Measurements from ENCODE around the gene DPYSL3.
"Not testable (repeated sequence)": the region's sequence is repeated elsewhere in the genome, so short reads cannot be mapped to it uniquely, and the experiment has no call there.

Gene DPYSL3

DNA sequence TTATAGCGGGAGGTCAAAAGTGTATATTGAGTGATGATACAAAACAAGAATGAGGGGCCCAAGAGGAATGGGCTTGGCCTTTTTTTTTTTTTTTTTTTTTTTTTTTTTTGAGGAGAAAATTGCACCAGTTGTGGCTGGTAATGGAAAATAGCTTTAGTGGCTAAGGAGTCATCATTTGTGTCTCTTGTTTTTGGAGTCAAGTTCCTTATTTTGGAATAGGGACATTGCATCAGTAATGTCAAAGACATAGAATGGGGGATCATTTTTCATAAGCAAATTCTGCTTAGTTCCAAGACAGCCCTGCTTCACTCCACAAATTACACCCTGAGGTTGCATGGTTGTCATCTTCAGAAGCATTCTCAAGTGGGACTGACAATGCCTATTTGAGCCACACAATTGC lies 137.7 kb downstream of the DPYSL3 start:
- DNase-seq (ENCODE audit: low read depth in 4 of 4, low spot score in 1 of 4) = no peak

DNA sequence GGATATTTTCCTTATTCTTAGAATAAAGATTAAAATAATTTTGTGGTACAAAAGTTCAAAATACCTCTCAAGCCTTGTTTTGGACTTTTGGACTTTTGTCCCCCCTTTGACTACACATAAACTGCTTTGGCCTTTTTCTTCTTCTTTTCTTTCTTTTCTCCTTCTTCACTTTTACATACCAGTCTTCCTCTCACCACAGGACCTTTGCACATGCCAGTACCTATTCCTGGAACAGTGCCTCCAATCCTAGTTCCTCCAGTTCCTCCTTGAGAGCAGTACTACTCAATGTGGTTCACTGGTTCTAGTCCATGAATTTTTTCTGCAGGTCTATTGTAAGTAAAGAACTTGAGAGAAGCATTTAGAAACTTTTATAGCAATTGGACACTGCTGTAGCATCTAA lies 138.6 kb downstream of the DPYSL3 start:
- DNase-seq (ENCODE audit: low read depth in 4 of 4, low spot score in 1 of 4) = no peak

DNA sequence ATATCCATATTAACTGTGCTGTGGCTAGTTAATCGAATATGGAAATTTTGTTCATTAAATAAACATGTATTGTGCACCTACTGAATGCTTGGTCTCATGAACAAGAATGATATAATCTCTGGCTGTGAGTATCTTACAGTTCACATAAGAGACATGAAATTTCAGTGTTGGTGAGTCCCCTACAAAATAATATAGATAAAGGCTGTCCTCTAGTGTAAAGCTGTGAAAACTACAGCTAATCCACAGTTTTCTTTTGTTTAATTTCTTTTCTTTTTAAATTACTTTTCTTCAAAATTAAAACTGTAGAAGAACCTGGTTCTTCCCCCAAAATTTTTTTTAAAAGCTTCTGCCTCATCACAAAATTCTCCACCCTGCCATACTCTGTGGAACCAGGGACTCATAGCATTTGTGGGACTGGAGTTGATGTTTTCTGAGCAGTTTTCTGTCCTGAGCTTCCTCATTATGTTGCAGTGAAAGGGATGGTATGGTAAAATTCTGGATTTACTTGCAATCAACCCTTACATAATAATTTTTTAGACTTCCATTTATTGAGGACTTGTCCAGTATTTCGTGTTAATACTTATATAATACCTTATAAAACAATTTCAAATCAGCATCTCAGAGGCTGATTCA lies 140.0 kb downstream of the DPYSL3 start:
- no peak for DNase-seq (ENCODE audit: low read depth in 4 of 4, low spot score in 1 of 4)

DNA sequence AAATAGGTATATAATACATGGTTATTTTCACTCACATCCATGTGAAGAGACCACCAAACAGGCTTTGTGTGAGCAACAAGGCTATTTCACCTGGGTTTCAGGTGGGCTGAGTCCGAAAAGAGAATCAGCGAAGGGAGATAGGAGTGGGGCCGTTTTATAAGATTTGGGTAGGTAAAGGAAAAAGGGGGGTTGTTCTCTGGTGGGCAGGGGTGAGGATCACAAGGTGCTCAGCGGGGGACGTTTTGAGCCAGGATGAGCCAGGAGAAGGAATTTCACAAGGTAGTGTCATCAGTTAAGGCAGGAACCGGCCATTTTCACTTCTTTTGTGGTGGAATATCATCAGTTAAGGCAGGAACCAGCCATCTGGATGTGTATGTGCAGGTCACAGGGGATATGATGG lies 142.5 kb downstream of the DPYSL3 start:
- not testable (repeated sequence) for DNase-seq (ENCODE audit: low read depth in 4 of 4, low spot score in 1 of 4)

DNA sequence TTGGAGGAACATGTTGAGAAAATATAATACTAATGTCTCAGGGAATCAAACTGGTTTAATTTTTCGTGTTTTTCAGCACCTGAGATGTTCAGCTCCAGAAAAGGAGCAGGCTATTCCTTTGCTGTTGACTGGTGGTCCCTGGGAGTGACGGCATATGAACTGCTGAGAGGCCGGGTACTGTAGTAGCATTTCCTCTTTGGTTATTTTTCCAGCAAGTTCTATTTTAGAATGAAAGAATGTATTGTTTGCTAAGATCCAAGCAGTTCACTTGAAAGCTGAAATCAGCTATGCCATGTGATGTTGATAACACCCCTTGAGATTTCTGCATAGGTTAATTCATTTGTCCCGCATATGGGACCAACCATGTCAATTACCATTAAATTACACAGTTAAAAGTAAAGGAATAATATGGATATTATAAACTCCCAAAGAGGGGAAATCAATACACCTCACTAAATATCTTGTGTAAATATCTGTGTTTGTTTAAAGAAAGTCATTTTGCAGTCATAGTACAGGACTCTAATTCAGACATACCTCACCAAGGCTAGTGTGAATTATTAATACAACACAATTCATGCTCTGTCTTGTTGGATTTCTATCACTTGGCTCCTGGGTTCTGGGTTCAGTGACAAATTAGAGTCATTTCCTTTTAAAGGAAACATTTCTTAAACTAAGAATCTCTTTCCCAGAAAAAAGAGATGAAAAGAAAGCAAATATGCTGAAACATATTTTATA lies 148.3 kb downstream of the DPYSL3 start:
- DNase-seq (ENCODE audit: low read depth in 4 of 4, low spot score in 1 of 4) = no peak

DNA sequence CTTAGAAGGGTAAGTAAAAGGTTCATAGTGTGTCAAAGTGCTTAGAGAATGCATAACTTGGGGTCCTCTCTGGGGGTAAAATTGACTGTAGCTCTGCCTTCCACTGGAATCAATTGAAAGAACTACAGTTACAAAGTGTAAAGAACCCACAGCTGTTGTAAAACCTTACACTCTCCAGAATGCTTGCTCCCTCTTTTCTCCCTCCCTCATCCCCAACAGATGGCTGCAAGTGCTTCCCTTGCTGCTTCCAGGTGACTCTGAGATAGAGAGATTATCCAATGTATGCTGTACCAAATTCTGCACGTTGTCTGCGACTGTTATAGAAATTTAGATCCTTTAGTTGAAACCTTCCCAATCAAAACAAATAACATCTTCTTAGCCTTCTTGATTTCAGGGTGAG lies 149.1 kb downstream of the DPYSL3 start:
- DNase-seq (ENCODE audit: low read depth in 4 of 4, low spot score in 1 of 4) = no peak

DNA sequence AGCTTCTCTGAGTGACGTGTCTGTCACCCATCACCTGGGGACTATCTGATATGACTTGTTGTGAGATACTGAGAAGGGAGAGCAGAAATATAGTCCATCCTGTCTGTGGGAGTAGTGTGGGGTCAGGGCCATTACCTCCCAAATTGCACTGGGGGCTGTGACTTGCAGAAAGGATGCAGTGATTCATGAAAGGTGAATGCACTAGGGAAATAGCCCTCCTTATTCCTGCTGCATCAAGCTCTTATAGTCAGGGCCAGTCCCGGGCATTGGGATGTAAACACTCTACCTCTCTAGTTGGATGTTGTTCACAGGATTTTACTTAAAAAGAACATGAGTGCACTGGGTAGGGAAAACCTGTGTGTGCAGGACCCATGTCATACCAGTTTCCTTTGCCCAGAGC lies 150.3 kb downstream of the DPYSL3 start:
- no peak for DNase-seq (ENCODE audit: low read depth in 4 of 4, low spot score in 1 of 4)

DNA sequence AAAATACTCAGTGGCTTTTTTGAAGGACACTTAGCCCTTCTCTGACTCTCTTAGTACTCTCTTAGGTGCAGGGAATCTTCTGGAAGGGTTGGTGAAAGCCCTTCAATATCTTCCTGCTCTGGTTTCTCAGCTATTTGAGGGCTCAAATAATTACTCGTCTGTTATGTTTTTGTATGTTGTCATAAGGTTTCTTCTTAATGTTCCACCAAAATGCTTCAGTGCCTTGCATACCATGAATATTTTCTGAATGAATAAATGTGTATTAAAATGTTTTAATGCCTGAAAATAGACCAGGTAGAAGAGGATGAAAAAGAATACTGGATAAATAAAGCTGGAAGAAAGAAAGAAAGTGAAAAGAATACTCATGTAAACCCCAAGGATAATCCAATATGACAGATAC lies 150.8 kb downstream of the DPYSL3 start:
- DNase-seq (ENCODE audit: low read depth in 4 of 4, low spot score in 1 of 4) = no peak

DNA sequence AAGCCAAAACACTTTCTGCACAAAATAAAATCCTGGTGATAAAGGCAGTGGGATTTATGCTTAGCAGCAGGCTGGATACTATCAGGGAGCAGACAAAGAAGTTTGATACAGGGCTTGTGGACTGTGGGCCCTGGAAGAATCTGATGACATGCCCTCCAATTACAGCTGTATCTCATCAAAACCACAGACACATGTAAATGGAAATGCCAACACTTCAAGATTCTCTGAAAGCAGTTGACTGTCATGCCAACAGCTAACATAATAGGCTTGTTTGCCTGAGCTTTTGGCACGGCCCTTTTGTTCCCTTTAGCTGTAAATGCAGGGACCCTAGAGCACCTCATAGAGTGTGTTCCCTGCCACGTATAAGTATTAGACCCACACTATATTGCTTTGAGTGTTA lies 160.6 kb downstream of the DPYSL3 start:
- no peak for DNase-seq (ENCODE audit: low read depth in 4 of 4, low spot score in 1 of 4)

DNA sequence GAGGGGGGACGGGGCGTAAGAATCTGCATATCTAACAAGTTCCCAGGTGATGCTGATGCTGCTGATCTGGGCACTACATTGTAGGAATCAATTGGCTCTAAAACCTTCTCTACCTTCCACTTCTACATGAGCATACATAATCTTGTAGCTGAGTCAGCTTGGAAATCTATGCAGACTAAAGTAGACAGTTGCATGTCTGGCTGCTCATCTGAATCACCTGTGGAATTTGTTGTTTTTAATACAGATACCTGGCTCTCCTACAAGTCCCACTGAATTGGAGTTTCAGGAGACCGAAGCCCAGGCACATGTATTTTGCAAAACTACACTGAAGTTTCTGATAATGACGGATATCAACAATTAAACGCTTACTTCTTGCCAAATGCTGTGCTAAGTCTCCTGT lies 161.4 kb downstream of the DPYSL3 start:
- no peak for DNase-seq (ENCODE audit: low read depth in 4 of 4, low spot score in 1 of 4)

DNA sequence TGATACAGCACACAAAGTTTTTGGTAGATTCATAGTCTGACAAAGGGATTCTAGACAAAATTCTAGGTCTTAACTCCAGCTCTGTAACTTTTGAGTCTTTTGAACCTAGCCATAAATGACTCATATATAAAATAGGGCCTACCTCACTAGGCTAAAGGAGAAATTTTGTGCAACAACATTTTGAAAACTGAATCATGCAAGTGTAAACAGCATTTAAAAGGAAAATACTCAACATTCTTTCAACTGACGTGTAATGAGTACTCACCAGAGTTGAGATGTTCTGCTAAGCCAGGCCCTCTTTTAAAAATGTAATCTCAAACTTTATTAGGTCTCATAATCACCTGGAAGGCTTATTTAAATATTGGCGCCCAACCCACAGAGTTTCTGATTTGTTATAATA lies 161.8 kb downstream of the DPYSL3 start:
- no peak for DNase-seq (ENCODE audit: low read depth in 4 of 4, low spot score in 1 of 4)

DNA sequence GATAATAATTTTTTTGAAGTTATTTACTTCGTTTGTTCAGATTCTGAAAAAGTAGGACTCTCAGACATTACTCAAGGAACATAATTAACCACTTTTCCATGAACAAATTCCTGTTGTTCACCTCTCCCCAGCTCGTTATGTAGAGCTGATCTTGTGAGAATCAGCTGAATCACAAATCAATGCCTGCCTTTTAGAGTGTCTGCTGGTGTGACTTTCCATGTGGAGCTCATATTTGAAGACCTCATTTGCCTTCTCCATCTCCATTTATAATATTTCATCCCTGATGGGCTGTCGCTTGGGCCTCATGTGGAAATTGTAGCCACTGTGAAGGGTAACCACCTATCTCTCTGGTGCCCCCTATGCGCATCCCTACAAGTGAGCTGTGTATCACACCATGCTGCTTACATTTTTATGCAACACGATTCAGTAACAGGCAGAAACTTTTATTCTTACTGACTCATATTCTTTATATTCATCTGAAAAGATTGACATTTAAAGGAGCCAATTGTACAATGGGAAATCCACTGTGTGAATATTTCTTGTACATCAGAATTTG lies 163.8 kb downstream of the DPYSL3 start:
- DNase-seq (ENCODE audit: low read depth in 4 of 4, low spot score in 1 of 4) = no peak

DNA sequence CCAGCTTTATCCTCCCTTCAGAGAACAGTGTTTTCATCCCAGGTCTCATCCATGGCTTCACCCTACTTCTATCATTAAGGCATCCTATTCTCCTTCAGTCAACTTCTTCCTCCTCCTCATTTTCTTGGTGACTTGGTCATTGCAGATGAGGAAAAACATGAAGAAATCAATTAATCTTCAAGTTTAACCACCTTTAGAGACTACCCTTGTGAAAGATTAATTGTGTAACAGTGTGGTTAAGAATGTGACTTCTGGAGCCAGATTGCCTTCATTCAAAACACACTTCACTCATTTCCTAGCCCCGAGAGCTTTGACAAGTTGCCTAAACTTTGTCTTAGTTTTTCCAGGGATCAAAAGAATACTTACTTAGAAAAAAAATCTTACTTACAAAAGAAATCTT lies 165.0 kb downstream of the DPYSL3 start:
- no peak for DNase-seq (ENCODE audit: low read depth in 4 of 4, low spot score in 1 of 4)

DNA sequence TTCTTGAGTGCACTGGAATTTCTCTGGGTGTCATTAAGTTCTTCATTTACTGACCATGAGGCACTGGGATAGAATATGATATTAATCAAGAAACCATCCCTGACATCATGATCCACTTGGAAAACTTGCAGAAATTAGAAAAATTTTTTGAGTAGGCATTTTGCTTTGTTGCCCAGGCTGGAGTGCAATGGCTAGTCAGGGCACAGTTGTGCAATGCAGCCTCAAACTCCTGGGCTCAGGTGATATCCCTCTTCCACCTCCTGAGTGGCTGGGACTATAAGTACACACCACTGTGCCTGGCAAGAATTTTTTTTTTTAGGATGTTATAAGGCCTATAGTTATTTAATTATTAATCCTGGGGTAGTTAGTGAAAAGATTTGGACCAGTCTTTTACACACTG lies 168.5 kb downstream of the DPYSL3 start:
- DNase-seq (ENCODE audit: low read depth in 4 of 4, low spot score in 1 of 4) = no peak

DNA sequence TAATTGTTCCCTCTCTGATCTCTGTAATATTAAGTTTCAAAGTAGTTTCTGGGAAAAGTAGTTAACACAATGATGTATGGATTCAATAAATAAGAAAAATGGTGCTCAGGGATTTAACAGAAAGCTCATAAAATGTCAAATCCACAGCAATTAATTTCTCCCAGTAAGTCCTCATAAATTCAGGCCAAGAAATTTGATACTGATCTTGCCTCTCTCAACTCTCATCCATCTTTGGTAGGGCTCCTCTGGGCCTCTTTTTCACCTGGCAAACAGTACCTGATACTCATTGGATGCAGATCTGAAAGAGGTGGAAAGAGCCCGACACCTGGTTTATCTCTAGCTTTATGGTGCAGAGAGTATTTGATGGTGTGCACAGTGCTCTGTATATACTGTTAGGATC lies 168.9 kb downstream of the DPYSL3 start:
- no peak for DNase-seq (ENCODE audit: low read depth in 4 of 4, low spot score in 1 of 4)
